ENCODE results near the gene VAPB. TPM values are rescaled to one million over a fixed set of nuclear protein-coding genes. Genes with fewer than 3 reads are reported as not detected.

VAPB gene
- total and polyA plus RNA-seq, 10 of the 15 experiments (the other 5 are each of a cell fraction or from before 2014, with no cell fraction given): 3.2 to 28.6 (median 20.5) TPM

GRCh38 chr20:58431134-58431533 lies 42.1 kb downstream of the VAPB start:
- ChIA-PET POLR2A (no interaction called here), RAD21 (ENCODE audit: unreplicated experiment) (no interaction called here), CTCF (no interaction called here), SMC1A (ENCODE audit: uncharacterized antibody, unreplicated experiment) (no interaction called here)
- intact Hi-C loops (cut with micrococcal nuclease; ENCODE audit: unreplicated experiment) (no loop called here), in situ Hi-C loops (cut with MboI) (no loop called here)
- Histone ChIP-seq H3K4me1 (ENCODE audit: control insufficient read depth, insufficient read depth, low read length) (0 out of 2 replicates have a peak, but pooled peaks cover 2% of the 10 kb centered on the region), H3K4me3 (no peak overlapping the region), H3K27me3 (replicated peaks in 1 of 2; ENCODE audit: control insufficient read depth in 2 of 2, insufficient read depth in 2 of 2, low read length in 1 of 2) (no peaks in the 10 kb centered on the region), H3K79me2 (ENCODE audit: control insufficient read depth, insufficient read depth, low read length) (peaks cover 36% of the 10 kb centered on the region), H3K27ac (ENCODE audit: control insufficient read depth, insufficient read depth) (no peak overlapping the region), H3K9ac (ENCODE audit: control insufficient read depth, insufficient read depth, low read length) (no peak overlapping the region), H3K9me3 (replicated peaks; ENCODE audit: control insufficient read depth, insufficient read depth, low read length) (no peaks in the 10 kb centered on the region; the same call in 2 of the 3 replicates), H3K36me3 (ENCODE audit: control insufficient read depth in 2 of 2, insufficient read depth in 2 of 2, low read length in 1 of 2) (peaks cover 7 to 28% of the 10 kb centered on the region in 2 experiments; a peak in 3 of 4 replicates), H3K4me2 (ENCODE audit: control insufficient read depth, insufficient read depth) (no peak overlapping the region), H2AFZ (ENCODE audit: control insufficient read depth, low read depth, low read length) (no peak overlapping the region), H4K20me1 (ENCODE audit: control insufficient read depth, insufficient read depth) (peaks cover 5% of the 10 kb centered on the region)
- no peak for ATAC-seq
- WGBS (ENCODE audit: insufficient coverage, insufficient replicate concordance, low lambda C conversion rate, missing lambda C conversion rate): 98% methylated on average over 2 of the region's 2 CpGs
- no peak for DNase-seq (ENCODE audit: low read depth, low spot score)
- no peak for FAIRE-seq
- BruUV-seq (replicated peaks): no TSS peak
- TF ChIP-seq, protein P1, sequence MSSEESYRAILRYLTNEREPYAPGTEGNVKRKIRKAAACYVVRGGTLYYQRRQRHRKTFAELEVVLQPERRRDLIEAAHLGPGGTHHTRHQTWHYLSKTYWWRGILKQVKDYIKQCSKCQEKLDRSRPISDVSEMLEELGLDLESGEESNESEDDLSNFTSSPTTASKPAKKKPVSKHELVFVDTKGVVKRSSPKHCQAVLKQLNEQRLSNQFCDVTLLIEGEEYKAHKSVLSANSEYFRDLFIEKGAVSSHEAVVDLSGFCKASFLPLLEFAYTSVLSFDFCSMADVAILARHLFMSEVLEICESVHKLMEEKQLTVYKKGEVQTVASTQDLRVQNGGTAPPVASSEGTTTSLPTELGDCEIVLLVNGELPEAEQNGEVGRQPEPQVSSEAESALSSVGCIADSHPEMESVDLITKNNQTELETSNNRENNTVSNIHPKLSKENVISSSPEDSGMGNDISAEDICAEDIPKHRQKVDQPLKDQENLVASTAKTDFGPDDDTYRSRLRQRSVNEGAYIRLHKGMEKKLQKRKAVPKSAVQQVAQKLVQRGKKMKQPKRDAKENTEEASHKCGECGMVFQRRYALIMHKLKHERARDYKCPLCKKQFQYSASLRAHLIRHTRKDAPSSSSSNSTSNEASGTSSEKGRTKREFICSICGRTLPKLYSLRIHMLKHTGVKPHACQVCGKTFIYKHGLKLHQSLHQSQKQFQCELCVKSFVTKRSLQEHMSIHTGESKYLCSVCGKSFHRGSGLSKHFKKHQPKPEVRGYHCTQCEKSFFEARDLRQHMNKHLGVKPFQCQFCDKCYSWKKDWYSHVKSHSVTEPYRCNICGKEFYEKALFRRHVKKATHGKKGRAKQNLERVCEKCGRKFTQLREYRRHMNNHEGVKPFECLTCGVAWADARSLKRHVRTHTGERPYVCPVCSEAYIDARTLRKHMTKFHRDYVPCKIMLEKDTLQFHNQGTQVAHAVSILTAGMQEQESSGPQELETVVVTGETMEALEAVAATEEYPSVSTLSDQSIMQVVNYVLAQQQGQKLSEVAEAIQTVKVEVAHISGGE (CRISPR knock-in tag; IDR thresholded peaks at IDR 0.05): no peak
- no peak for TF ChIP-seq POU2F2 (IDR thresholded peaks at IDR 0.05; ENCODE audit: borderline replicate concordance, low read depth, low read length)
- TF ChIP-seq SPI1 (IDR thresholded peaks at IDR 0.05; ENCODE audit: borderline replicate concordance, insufficient read depth, low read depth, low read length): no peak
- no peak for TF ChIP-seq NFYA (IDR thresholded peaks at IDR 0.05; ENCODE audit: borderline replicate concordance, low read depth, low read length)
- TF ChIP-seq NFIC (IDR thresholded peaks at IDR 0.05; ENCODE audit: low read depth, low read length): no peak
- no peak for TF ChIP-seq CTCF (IDR thresholded peaks at IDR 0.05 in 2 of 3, conservative IDR thresholded peaks at IDR 0.05 in 1 of 3; ENCODE audit: control insufficient read depth in 2 of 3, extremely low read depth in 1 of 3, insufficient read depth in 1 of 3, low read depth in 3 of 3, low read length in 3 of 3)
- no peak for TF ChIP-seq BRCA1 (IDR thresholded peaks at IDR 0.05; ENCODE audit: low read depth, low read length)
- TF ChIP-seq, protein P2, sequence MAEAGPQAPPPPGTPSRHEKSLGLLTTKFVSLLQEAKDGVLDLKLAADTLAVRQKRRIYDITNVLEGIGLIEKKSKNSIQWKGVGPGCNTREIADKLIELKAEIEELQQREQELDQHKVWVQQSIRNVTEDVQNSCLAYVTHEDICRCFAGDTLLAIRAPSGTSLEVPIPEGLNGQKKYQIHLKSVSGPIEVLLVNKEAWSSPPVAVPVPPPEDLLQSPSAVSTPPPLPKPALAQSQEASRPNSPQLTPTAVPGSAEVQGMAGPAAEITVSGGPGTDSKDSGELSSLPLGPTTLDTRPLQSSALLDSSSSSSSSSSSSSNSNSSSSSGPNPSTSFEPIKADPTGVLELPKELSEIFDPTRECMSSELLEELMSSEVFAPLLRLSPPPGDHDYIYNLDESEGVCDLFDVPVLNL (IDR thresholded peaks at IDR 0.05; ENCODE audit: low read depth, low read length): no peak
- no peak for TF ChIP-seq HCFC1 (IDR thresholded peaks at IDR 0.05; ENCODE audit: low read length)
- no peak for TF ChIP-seq RB1 (IDR thresholded peaks at IDR 0.05; ENCODE audit: borderline replicate concordance)
- TF ChIP-seq LARP7 (IDR thresholded peaks at IDR 0.05): no peak
- no peak for TF ChIP-seq FOXM1 (IDR thresholded peaks at IDR 0.05; ENCODE audit: low read depth, low read length)
- TF ChIP-seq SMAD1 (IDR thresholded peaks at IDR 0.05; ENCODE audit: low read depth, partially characterized antibody): no peak
- TF ChIP-seq BCL3 (IDR thresholded peaks at IDR 0.05; ENCODE audit: borderline replicate concordance, insufficient read depth, low read depth, low read length, poor library complexity, severe bottlenecking): no peak
- TF ChIP-seq STAT3 (IDR thresholded peaks at IDR 0.05; ENCODE audit: low read depth, low read length): no peak
- no peak for TF ChIP-seq POLR2AphosphoS5 (IDR thresholded peaks at IDR 0.05; ENCODE audit: low read length)
- TF ChIP-seq RELA (IDR thresholded peaks at IDR 0.05; ENCODE audit: borderline replicate concordance, partially characterized antibody): no peak
